Motor neuron (in vitro differentiated cells): Measurements from ENCODE around the gene RUNX1. TPM values are rescaled to one million over a fixed set of nuclear protein-coding genes. Genes with fewer than 3 reads are reported as not detected.

Experiments
- ATAC-seq, 8 experiments: fragments of 200-7000 bp; cut with Tn5 transposase; replicated peaks in 6 of 8; 2 replicates each; pipeline ENCODE4 v1.8.0; 2021; ENCODE audit warnings: mild to moderate bottlenecking in 8 of 8, moderate library complexity in 8 of 8
- H3K27ac ChIP-seq, 2 donors: fragments of 250-450 bp; sonication (Bioruptor Pico); 2 replicates each; pipeline ENCODE4 v1.9.0; 2021; ENCODE audit warnings: antibody characterized with exemption in 2 of 2, mild to moderate bottlenecking in 2 of 2, moderate library complexity in 1 of 2
- H3K4me1 ChIP-seq, 2 donors: fragments of 250-450 bp; sonication (Bioruptor Pico); replicated peaks in 1 of 2; 2 replicates each; pipeline ENCODE4 v1.6.1; 2021; ENCODE audit warnings: antibody characterized with exemption in 2 of 2, mild to moderate bottlenecking in 2 of 2, moderate library complexity in 1 of 2
- H3K4me3 ChIP-seq, 5 donors: fragments of 250-450 bp; sonication (Bioruptor Pico); 2 replicates each; pipeline ENCODE4 v1.9.0; 2021; ENCODE audit warnings: antibody characterized with exemption in 5 of 5, mild to moderate bottlenecking in 5 of 5, moderate library complexity in 4 of 5
- WGBS, 10 experiments: fragments of 450-650 bp; shearing (Covaris generic); methylation state at CpG; one replicate each; pipeline ENCODE4 v1.0.0; 2022; 5-methylcytosine and 5-hydroxymethylcytosine counted together
- in situ Hi-C, 9 experiments: fragments of 400-800 bp; cut with MboI; loops; one replicate each; pipeline ENCODE4 v1.15.0; 2021; ENCODE audit warnings: low sequenced_read_pairs in 9 of 9, low pct_unique_long_range_greater_than_20kb in 2 of 9; ENCODE audit not compliant: unreplicated experiment in 9 of 9
- total RNA-seq, 8 experiments: library from RNA; unstranded; fragments of 300-600 nt; gene quantifications; 2 replicates each; pipeline versions ENCODE4 v1.2.3 to v1.2.4, GENCODE V29; 2022

Gene RUNX1
- total RNA-seq, result 10 to 100 TPM in 3 of 8 experiments, 1 to 10 TPM in 2, under 1 TPM in 3; 0.05 to 49.0 (median 3.6) TPM

DNA sequence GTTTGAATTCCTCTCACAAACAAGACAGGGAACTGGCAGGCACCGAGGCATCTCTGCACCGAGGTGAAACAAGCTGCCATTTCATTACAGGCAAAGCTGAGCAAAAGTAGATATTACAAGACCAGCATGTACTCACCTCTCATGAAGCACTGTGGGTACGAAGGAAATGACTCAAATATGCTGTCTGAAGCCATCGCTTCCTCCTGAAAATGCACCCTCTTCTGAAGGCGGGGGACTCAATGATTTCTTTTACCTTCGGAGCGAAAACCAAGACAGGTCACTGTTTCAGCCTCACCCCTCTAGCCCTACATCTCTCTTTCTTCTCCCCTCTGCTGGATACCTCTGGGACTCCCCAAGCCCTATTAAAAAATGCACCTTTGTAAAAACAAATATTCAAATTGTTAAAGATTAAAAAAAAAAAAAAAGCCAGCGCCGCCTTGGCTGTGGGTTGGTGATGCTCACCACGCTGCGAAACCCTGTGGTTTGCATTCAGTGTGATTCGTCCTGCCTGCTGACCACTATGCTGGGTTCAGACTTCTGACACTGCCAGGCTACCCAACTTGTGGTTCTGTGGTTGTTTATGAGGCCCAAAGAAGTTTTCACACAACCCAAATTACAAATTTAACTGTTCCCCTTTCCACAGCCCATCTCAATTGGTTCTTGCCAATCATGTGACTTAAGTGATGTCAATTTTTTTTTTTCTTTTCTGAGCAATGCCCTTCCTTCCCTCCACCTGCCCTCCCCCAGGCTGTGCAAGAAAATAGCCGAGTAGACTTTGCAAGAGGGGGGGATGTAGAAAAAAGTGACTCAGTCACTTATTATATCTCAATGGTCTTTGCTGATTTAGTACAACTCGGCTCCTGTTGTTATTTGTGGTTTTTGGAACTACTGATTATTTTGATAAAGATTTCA is at the start of gene RUNX1:
TSS of gene RUNX1 (minus strand) at position 597 of the 912 bp plus-strand sequence.
- in situ Hi-C loops, result loop anchor here in 2 of 9 experiments (25.0 kb wide), 2 partner anchors 88 to 788 kb away; no protein-coding TSS in a partner anchor
- 43 to 95% (median 90%) methylated on average over 4 to 9 of the region's 14 CpGs; no CpG with 5 or more reads in 1 of the 10 experiments for WGBS, 10 experiments
- Histone ChIP-seq H3K4me1 (peaks cover 11 to 26% of the 10 kb centered on the region in 2 donors), H3K27ac (no peak within 1 kb of the TSS), H3K4me3 (no peak within 1 kb of the TSS)
- no peak for ATAC-seq

DNA sequence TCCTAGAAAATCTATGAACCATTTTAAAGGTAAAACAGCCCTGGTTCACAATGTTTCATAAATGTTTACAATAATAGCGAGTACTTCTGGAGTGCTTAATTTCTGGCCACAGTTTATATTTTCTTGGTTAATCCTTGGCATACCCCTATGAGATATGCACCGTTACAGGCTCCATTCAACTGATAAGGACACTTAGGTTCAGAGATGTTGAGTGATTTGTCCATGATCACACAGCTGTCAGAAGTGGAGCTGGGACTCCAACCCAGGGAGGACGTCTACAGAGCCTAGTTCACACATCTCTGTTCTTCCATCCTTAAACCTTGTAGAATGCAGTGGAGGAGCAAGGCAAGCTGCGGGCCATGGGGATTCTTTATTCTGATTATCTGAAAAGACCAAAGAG is 48.4 kb upstream of the RUNX1 start:
- H3K4me1 ChIP-seq, result no peaks in the 10 kb centered on the region
- WGBS, 10 experiments, result 75 to 100% (median 88%) methylated on average over 1 to 4 of the region's 4 CpGs; no CpG with 5 or more reads in 2 of the 10 experiments
- no peak overlapping the region for H3K27ac ChIP-seq
- H3K4me3 ChIP-seq, result no peak overlapping the region
- in situ Hi-C loops, result no loop called here
- no peak for ATAC-seq

DNA sequence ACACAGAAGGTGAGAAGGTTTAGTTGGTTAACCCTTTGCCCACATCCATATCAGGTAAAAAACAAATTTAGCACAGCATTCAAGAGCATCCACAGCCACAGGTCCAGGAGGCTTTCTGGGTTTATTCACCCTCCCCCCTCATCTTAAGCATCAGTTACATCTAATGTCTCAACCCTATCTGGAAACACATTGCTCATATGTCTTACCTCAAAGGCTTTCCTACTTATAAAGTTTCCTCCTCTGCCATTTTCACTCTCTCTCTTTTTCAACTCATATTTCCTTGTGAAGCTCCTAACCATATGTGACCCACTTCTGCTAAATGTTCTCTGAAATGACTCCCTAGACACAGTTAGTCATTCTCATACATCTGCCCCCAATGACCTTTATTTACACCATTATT is 47.9 kb upstream of the RUNX1 start:
- no peak overlapping the region for H3K4me3 ChIP-seq
- no peaks in the 10 kb centered on the region for H3K4me1 ChIP-seq
- in situ Hi-C loops, result no loop called here
- ATAC-seq, result no peak
- H3K27ac ChIP-seq, result no peak overlapping the region

DNA sequence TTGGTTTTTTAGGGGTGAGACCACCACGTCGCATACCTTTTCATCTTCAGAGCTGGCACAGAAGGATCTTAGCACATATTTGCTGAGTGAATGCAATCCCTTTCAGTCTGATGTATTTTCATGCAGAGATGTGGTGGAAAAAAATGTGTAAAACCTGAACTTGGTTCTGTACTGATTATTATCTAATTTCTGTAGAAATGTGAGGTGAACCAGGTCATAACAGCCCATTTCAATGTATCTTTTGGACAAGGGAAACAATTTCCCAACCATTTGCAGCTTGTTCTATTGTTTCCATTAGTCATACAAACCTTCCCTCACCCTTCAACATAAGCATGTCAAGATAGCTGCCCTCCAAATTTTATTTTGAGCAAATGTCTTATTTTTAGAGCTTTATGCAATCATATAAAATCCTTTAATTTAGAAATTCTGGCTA is 46.8 kb upstream of the RUNX1 start:
- Histone ChIP-seq H3K4me3 (no peak overlapping the region), H3K27ac (no peak overlapping the region), H3K4me1 (no peaks in the 10 kb centered on the region)
- in situ Hi-C loops, result no loop called here
- 50 to 100% (median 98%) methylated on average over 1 to 2 of the region's 2 CpGs; no CpG with 5 or more reads in 4 of the 10 experiments for WGBS, 10 experiments
- ATAC-seq, result no peak

DNA sequence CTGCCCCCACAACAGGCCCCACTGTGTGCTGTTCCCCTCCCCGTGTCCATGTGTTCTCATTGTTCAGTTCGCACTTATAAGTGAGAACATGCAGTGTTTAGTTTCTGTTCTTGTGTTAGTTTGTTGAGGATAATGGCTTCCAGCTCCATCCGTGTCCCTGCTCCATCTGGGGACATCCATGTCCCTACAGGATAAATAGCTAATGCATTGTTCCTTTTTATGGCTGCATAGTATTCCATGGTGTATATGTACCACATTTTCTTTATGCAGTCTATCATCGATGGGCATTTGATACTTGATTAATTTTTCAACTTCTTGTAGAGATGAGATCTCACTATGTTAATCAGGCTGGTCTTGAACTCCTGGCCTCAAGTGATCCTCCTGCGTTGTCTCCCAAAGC is 44.4 kb upstream of the RUNX1 start:
- 78 to 100% (median 88%) methylated on average over 2 to 5 of the region's 5 CpGs; no CpG with 5 or more reads in 2 of the 10 experiments for WGBS, 10 experiments
- no peak for ATAC-seq
- Histone ChIP-seq H3K4me1 (no peaks in the 10 kb centered on the region), H3K27ac (no peak overlapping the region), H3K4me3 (no peak overlapping the region)
- in situ Hi-C loops, result no loop called here

DNA sequence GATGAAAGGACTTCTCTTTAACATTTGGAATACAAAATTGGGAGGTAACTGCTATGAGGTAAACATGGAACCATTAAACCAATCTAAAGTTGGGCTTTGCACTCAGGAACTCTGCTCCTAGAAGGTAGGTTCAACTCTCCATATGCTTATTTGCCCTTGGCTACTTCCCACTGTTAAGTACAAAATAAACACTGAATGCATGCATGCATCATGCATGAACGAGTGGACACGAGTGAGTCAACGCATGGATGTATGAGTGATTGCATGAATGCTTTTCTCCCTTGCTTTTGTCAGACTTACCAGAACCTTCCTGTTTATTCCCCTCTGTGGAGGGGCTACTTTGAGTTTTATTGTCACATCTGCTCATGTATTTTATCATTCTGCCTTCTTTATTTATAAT is 42.4 kb upstream of the RUNX1 start:
- no peak overlapping the region for H3K27ac ChIP-seq
- in situ Hi-C loops, result no loop called here
- H3K4me3 ChIP-seq, result no peak overlapping the region
- ATAC-seq, result peak in 3 of 8 experiments; percentile 40 to 94 (median 48)
- 0 to 89% (median 65%) methylated on average over 1 to 3 of the region's 3 CpGs; no CpG with 5 or more reads in 1 of the 10 experiments for WGBS, 10 experiments
- H3K4me1 ChIP-seq, result no peaks in the 10 kb centered on the region

DNA sequence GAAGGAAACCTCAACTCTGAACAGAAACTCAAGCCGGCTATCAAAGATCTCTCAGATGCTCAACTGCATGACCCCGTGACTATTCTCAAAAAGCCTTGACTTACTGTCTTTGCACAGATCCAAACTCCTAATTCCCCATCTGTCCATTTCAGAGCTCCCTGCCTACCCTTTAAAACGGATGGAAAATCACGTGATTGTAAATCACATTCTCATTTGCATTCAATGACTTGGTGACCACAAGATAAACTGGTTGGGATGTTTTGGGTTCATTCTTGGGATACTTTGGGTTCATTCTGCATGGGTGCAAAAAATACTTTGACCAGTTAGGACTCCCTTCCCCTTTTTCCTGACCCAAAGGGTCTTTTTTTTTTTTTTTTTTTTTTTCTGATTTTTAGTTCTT is 41.3 kb upstream of the RUNX1 start:
- no peak for ATAC-seq
- WGBS, 10 experiments, result 20 to 100% (median 61%) methylated on average over 1 to 4 of the region's 4 CpGs; no CpG with 5 or more reads in 1 of the 10 experiments
- H3K4me3 ChIP-seq, result no peak overlapping the region
- no peaks in the 10 kb centered on the region for H3K4me1 ChIP-seq
- in situ Hi-C loops, result no loop called here
- H3K27ac ChIP-seq, result no peak overlapping the region

DNA sequence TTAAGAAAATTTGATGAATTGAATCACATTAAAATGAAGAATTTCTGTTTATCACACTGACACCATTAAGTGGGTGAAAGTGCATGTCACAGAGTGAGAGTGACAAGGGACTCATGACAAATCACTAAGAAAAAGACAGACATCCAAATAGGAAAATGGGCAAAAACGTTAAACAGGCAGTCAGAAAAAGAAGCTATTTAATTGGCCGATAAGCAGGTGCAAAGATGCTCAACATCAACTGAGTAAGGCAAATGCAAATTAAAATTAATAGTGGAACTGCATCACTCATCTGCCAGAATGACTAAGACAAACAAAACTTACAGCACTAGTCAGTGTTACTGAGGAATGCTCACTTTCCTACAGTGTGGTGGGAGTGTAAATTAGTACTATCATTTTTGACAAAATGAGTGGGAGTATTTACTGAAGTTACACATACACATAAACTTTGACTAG is 39.2 kb upstream of the RUNX1 start:
- in situ Hi-C loops, result no loop called here
- no peaks in the 10 kb centered on the region for H3K4me1 ChIP-seq
- H3K4me3 ChIP-seq, result no peak overlapping the region
- no peak for ATAC-seq
- WGBS, 10 experiments, result 45 to 100% (median 86%) methylated on average over 1 to 2 of the region's 2 CpGs; no CpG with 5 or more reads in 2 of the 10 experiments
- no peak overlapping the region for H3K27ac ChIP-seq

DNA sequence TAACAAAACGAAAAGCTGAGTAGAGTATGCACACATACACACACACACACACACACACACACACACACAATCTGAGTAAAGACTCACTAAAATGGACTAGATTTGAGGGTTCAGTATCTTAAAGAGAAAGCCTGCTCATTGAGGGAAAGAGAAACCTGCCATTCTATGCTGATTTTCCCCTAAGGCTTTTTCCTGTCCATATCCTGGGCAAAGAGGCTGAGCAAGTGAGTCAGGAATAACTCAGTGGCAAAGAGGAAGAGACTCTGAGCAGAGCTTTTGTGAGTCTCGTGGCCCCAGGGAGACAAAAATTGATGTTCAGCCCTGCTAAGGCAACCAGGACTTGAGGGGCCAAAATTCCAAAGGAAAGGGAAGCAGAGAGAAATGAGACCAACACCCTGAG is 37.3 kb upstream of the RUNX1 start:
- in situ Hi-C loops, result no loop called here
- ATAC-seq, result peak in 1 of 8 experiments; percentile 64
- Histone ChIP-seq H3K4me3 (no peak overlapping the region), H3K4me1 (no peaks in the 10 kb centered on the region), H3K27ac (no peak overlapping the region)
- 0 to 100% (median 61%) methylated on average over 1 to 2 of the region's 2 CpGs; no CpG with 5 or more reads in 2 of the 10 experiments for WGBS, 10 experiments

DNA sequence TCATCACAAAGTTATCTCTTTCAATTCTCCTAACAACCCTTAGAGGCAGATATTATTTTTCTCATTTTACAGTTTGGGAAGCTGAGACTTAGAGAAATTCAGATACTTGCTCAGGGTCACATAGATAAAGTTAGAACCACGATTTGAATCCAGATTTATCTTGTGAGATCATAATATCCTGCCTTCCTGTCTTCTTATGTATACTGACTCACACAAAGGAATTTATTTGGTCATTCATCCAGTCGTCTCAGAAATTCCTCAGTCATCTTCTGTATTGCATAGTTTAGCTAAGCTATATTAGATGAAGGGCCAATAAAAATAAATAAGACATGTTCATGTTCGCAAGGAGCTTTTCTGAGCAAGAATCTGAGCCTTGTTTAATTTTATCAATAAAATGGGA is 35.8 kb upstream of the RUNX1 start:
- in situ Hi-C loops, result no loop called here
- WGBS, 10 experiments, result 0 to 86% (median 47%) methylated on average over 1 to 3 of the region's 3 CpGs
- no peak overlapping the region for H3K4me3 ChIP-seq
- H3K27ac ChIP-seq, result no peak overlapping the region
- peak in 3 of 8 experiments; percentile 25 to 92 (median 87) for ATAC-seq
- H3K4me1 ChIP-seq, result no peaks in the 10 kb centered on the region

DNA sequence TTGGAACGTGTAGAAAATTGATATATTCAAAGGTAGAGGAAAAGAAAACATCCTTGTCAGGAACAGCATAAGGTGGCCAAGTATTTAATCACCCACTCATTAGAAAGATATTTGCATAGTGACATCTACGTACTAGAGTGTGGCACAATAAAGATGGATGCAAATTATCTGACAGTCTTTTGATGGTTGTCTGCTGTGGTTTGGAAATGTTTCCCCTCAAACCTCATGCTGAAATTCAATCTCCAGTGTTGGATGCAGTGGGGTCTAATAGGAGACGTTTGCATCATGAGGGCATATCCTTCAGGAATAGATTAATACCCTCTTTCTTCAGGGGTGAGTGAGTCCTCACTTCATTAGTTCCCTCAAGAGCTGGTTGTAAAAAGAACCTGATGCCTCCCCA is 34.1 kb upstream of the RUNX1 start:
- Histone ChIP-seq H3K27ac (no peak overlapping the region), H3K4me1 (no peaks in the 10 kb centered on the region), H3K4me3 (no peak overlapping the region)
- in situ Hi-C loops, result no loop called here
- ATAC-seq, result no peak
- WGBS, 10 experiments, result 52 to 94% (median 69%) methylated on average over 1 to 3 of the region's 3 CpGs; no CpG with 5 or more reads in 1 of the 10 experiments

DNA sequence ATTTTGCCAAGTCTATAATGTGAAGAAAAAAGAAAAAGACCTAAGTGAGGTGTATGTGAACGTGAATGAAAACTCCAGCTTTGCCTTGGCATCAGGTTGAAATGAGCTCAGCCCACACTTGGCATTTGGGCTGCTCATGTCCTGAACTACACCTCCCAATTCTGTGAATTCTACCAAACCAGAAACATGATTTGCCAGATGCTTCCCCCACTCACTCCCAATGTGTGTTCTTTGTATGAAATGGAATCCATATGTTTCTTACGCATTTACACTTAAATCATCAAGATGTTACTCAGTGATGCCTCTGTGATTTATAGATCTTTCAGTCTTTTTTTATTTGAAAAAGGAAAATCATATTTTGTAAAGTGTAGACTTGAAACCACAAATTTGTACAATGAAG is 32.8 kb upstream of the RUNX1 start:
- in situ Hi-C loops, result no loop called here
- H3K4me3 ChIP-seq, result no peak overlapping the region
- WGBS, 10 experiments, result 43 to 100% (median 81%) methylated on average over 1 to 2 of the region's 2 CpGs
- ATAC-seq, result no peak
- no peaks in the 10 kb centered on the region for H3K4me1 ChIP-seq
- H3K27ac ChIP-seq, result no peak overlapping the region

DNA sequence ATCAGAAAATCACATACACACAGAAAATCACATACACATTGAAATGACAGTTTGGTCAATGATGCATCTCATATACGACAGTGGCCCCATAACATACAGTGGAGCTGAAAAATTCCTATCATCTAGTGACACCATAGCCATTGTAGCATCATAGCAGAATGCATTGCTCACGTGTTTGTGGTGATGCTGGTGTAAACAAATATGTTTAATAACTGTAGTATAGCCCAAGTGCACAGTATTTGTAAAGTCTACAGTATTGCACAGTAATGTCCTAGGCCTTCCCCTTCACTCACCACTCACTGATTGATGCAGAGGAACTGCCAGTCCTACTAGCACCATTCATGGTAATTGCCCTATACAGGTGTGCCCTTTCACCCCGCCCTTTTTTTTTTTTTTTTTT is 30.1 kb upstream of the RUNX1 start:
- 60 to 100% (median 80%) methylated on average over 1 to 2 of the region's 3 CpGs; no CpG with 5 or more reads in 1 of the 10 experiments for WGBS, 10 experiments
- in situ Hi-C loops, result no loop called here
- Histone ChIP-seq H3K27ac (no peak overlapping the region), H3K4me3 (no peak overlapping the region), H3K4me1 (peaks cover 2 to 5% of the 10 kb centered on the region in 2 donors)
- ATAC-seq, result no peak
